GM19452 (cell line): Measurements from ENCODE around the gene GBA2.

Experiments used
- ATAC-seq: cut with Tn5 transposase; IDR thresholded peaks from one replicate; pipeline ENCODE4 v1.9.1; 2021; ENCODE audit not compliant: unreplicated experiment

The GBA2 gene

GRCh38 chr9:35766997-35767396 is 18.0 kb upstream of the GBA2 start:
- ATAC-seq, result no peak

- no peak for ATAC-seq
These were observed 14.8 kb upstream of the GBA2 start for GRCh38 chr9:35763803-35764202.

- no peak for ATAC-seq
These were observed 14.2 kb upstream of the GBA2 start for GRCh38 chr9:35763181-35763580.

- no peak for ATAC-seq
These were observed 11.6 kb upstream of the GBA2 start for GRCh38 chr9:35760651-35761050.

- ATAC-seq, result no peak
These were observed 10.8 kb upstream of the GBA2 start for GRCh38 chr9:35759795-35760194.

- ATAC-seq, result no peak
These were observed 9.5 kb upstream of the GBA2 start for GRCh38 chr9:35758475-35759050.

- ATAC-seq, result no peak
These were observed 8.9 kb upstream of the GBA2 start for GRCh38 chr9:35757892-35758275.

- peak; percentile 39 for ATAC-seq
These were observed 8.3 kb upstream of the GBA2 start for GRCh38 chr9:35757226-35757891.

GRCh38 chr9:35756275-35757225 is 7.5 kb upstream of the GBA2 start:
- ATAC-seq, result peak; percentile 57

GRCh38 chr9:35755071-35755470 is 6.0 kb upstream of the GBA2 start:
- ATAC-seq, result no peak

- ATAC-seq, result no peak
These were observed 5.2 kb upstream of the GBA2 start, which contains the start of gene MSMP for GRCh38 chr9:35754264-35754663. Gene MSMP, minus strand, starts transcription at chr9:35754276. Its CDS starts 147 bp downstream, at chr9:35754129.

- ATAC-seq, result no peak
These were observed 4.4 kb upstream of the GBA2 start for GRCh38 chr9:35753466-35753865.

- no peak for ATAC-seq
These were observed 1.2 kb upstream of the GBA2 start for GRCh38 chr9:35750256-35750531.

- ATAC-seq, result peak; percentile 25
These were observed 657 bp upstream of the GBA2 start for GRCh38 chr9:35749515-35750255.

GRCh38 chr9:35748242-35748857 is 678 bp downstream of the GBA2 start:
- no peak for ATAC-seq

GRCh38 chr9:35746583-35746982 is 2.4 kb downstream of the GBA2 start:
- ATAC-seq, result no peak

GRCh38 chr9:35745569-35745968 is 3.5 kb downstream of the GBA2 start:
- no peak for ATAC-seq

GRCh38 chr9:35743880-35744518 is 5.0 kb downstream of the GBA2 start:
- ATAC-seq, result no peak

GRCh38 chr9:35743452-35743851 is 5.6 kb downstream of the GBA2 start:
- no peak for ATAC-seq

GRCh38 chr9:35741740-35742139 is 7.3 kb downstream of the GBA2 start:
- no peak for ATAC-seq
